SHP77 treated with DMSO at 0.1 percent for 48 hours (cell line): ENCODE data around the gene SCYGR1.
"Not testable (repeated sequence)": the region's sequence is repeated elsewhere in the genome, so short reads cannot be mapped to it uniquely, and the experiment has no call there.

ENCODE experiments used
- DNase-seq: peaks from one replicate; lab custom pipeline; 2025; lab: John Stamatoyannopoulos, UW

The SCYGR1 gene

GRCh38 chr2:227402959-227403358 is 15.2 kb upstream of the SCYGR1 start:
- DNase-seq = no peak

- no peak for DNase-seq
Measured at GRCh38 chr2:227402321-227402720, 14.6 kb upstream of the SCYGR1 start.

- DNase-seq = no peak
Measured at GRCh38 chr2:227401550-227401949, 13.8 kb upstream of the SCYGR1 start.

GRCh38 chr2:227398684-227399670 is 11.2 kb upstream of the SCYGR1 start:
- DNase-seq = no peak

- no peak for DNase-seq
Measured at GRCh38 chr2:227397562-227397961, 9.8 kb upstream of the SCYGR1 start.

- no peak for DNase-seq
Measured at GRCh38 chr2:227395556-227395955, 7.8 kb upstream of the SCYGR1 start.

GRCh38 chr2:227394401-227394800 is 6.7 kb upstream of the SCYGR1 start:
- DNase-seq = no peak

GRCh38 chr2:227390468-227391256 is 2.9 kb upstream of the SCYGR1 start:
- DNase-seq = no peak

- DNase-seq = no peak
Measured at GRCh38 chr2:227389661-227390060, 1.9 kb upstream of the SCYGR1 start.

- no peak for DNase-seq
Measured at GRCh38 chr2:227389231-227389630, 1.5 kb upstream of the SCYGR1 start.

- DNase-seq = no peak
Measured at GRCh38 chr2:227388537-227389011, 825 bp upstream of the SCYGR1 start.

- DNase-seq = no peak
Measured at GRCh38 chr2:227386630-227387029, 1.1 kb downstream of the SCYGR1 start.

- DNase-seq = no peak
Measured at GRCh38 chr2:227383686-227384085, 4.1 kb downstream of the SCYGR1 start.

- DNase-seq = not testable (repeated sequence)
Measured at GRCh38 chr2:227382241-227382835, 5.4 kb downstream of the SCYGR1 start.

- DNase-seq = no peak
Measured at GRCh38 chr2:227379095-227379494, 8.7 kb downstream of the SCYGR1 start, which contains the start of gene TM4SF20. Gene TM4SF20 (minus strand): TSS chr2:227379306. CDS start chr2:227379268, 38 bp downstream.

- no peak for DNase-seq
Measured at GRCh38 chr2:227378371-227378782, 9.4 kb downstream of the SCYGR1 start.

- DNase-seq = no peak
Measured at GRCh38 chr2:227377467-227378351, 10.0 kb downstream of the SCYGR1 start.

- DNase-seq = peak; percentile 9
Measured at GRCh38 chr2:227376656-227377396, 10.9 kb downstream of the SCYGR1 start.

GRCh38 chr2:227374158-227374557 is 13.6 kb downstream of the SCYGR1 start:
- DNase-seq = no peak

- DNase-seq = no peak
Measured at GRCh38 chr2:227373389-227373788, 14.4 kb downstream of the SCYGR1 start.
